Activated naive CD4-positive, alpha-beta T cell treated with anti-CD3 and anti-CD28 coated beads, Interleukin-2, amount 10 ng/mL, durations not matched to agents 7 days and 5 days (primary cell): Measurements from ENCODE around the gene ISCU.
"Not testable (repeated sequence)": the region's sequence is repeated elsewhere in the genome, so short reads cannot be mapped to it uniquely, and the experiment has no call there.

ENCODE experiments used
- CTCF ChIA-PET: fragments of 350-600 bp; sonication (Branson Sonifier 250); formaldehyde crosslinking; loops from one replicate; lab custom pipeline; 2021; ENCODE audit warnings: antibody characterized with exemption; lab: Charles Lee
- DNase-seq: peaks from one replicate; pipeline ENCODE4 v3.0.0-alpha.2; 2020
- H3K27ac Mint-ChIP-seq: one replicate; pipeline ENCODE4 v1.8.0; 2021; ENCODE audit warnings: mild to moderate bottlenecking, moderate library complexity, mixed read lengths
- H3K27me3 Mint-ChIP-seq: one replicate; pipeline ENCODE4 v1.8.0; 2021; ENCODE audit warnings: mild to moderate bottlenecking, mixed read lengths
- H3K36me3 Mint-ChIP-seq: one replicate; pipeline ENCODE4 v1.8.0; 2021; ENCODE audit warnings: mixed read lengths
- H3K4me1 Mint-ChIP-seq: one replicate; pipeline ENCODE4 v1.8.0; 2021; ENCODE audit warnings: mixed read lengths
- H3K4me3 Mint-ChIP-seq: one replicate; pipeline ENCODE4 v1.8.0; 2021; ENCODE audit warnings: mild to moderate bottlenecking, moderate library complexity, mixed read lengths
- H3K9me3 Mint-ChIP-seq: one replicate; pipeline ENCODE4 v1.8.0; 2021; ENCODE audit warnings: mixed read lengths

The ISCU gene

GRCh38 chr12:108581311-108582227, 19.2 kb downstream of the ISCU start:
- Mint-ChIP-seq H3K36me3 (no peaks in the 10 kb centered on the region), H3K27ac (no peak overlapping the region), H3K9me3 (peaks cover 4% of the 10 kb centered on the region), H3K4me1 (peaks cover 3% of the 10 kb centered on the region), H3K27me3 (peaks cover 13% of the 10 kb centered on the region), H3K4me3 (no peak overlapping the region)
- DNase-seq = no peak
- CTCF ChIA-PET = interaction anchor here (0.9 kb wide), 1 partner anchor 35 kb away, joined by 4 read pairs; no protein-coding TSS in a partner anchor

GRCh38 chr12:108582509-108582908, 20.1 kb downstream of the ISCU start:
- DNase-seq = no peak
- Mint-ChIP-seq H3K4me1 (no peaks in the 10 kb centered on the region), H3K27ac (no peak overlapping the region), H3K4me3 (no peak overlapping the region), H3K9me3 (peaks cover 4% of the 10 kb centered on the region), H3K36me3 (no peaks in the 10 kb centered on the region), H3K27me3 (peaks cover 8% of the 10 kb centered on the region)
- CTCF ChIA-PET = interaction anchor here (0.9 kb wide), 1 partner anchor 34 kb away, joined by 4 read pairs; no protein-coding TSS in a partner anchor

GRCh38 chr12:108582978-108583770, 20.8 kb downstream of the ISCU start:
- Mint-ChIP-seq H3K27ac (no peak overlapping the region), H3K4me3 (no peak overlapping the region), H3K9me3 (peaks cover 4% of the 10 kb centered on the region), H3K36me3 (no peaks in the 10 kb centered on the region), H3K27me3 (peaks cover 8% of the 10 kb centered on the region), H3K4me1 (no peaks in the 10 kb centered on the region)
- CTCF ChIA-PET = no interaction called here
- DNase-seq = no peak

- H3K27ac Mint-ChIP-seq = no peak overlapping the region
- H3K27me3 Mint-ChIP-seq = peaks cover 4% of the 10 kb centered on the region
- H3K4me1 Mint-ChIP-seq = no peaks in the 10 kb centered on the region
- no peaks in the 10 kb centered on the region for H3K36me3 Mint-ChIP-seq
- DNase-seq = no peak
- no peak overlapping the region for H3K4me3 Mint-ChIP-seq
- peaks cover 2% of the 10 kb centered on the region for H3K9me3 Mint-ChIP-seq
- CTCF ChIA-PET = no interaction called here
Measured at GRCh38 chr12:108583991-108584390, 21.6 kb downstream of the ISCU start.

GRCh38 chr12:108584456-108585065, 22.2 kb downstream of the ISCU start:
- Mint-ChIP-seq H3K27me3 (peaks cover 8% of the 10 kb centered on the region), H3K36me3 (no peaks in the 10 kb centered on the region), H3K4me3 (no peak overlapping the region), H3K27ac (no peak overlapping the region), H3K9me3 (no peaks in the 10 kb centered on the region), H3K4me1 (no peaks in the 10 kb centered on the region)
- CTCF ChIA-PET = no interaction called here
- DNase-seq = no peak

GRCh38 chr12:108585864-108586263, 23.5 kb downstream of the ISCU start:
- CTCF ChIA-PET = interaction anchor here (1.6 kb wide), 1 partner anchor 32 kb away, joined by 3 read pairs; no protein-coding TSS in a partner anchor
- Mint-ChIP-seq H3K27ac (no peak overlapping the region), H3K4me1 (no peaks in the 10 kb centered on the region), H3K4me3 (no peak overlapping the region), H3K9me3 (no peaks in the 10 kb centered on the region), H3K36me3 (no peaks in the 10 kb centered on the region), H3K27me3 (peaks cover 9% of the 10 kb centered on the region)
- no peak for DNase-seq

- DNase-seq = no peak
- Mint-ChIP-seq H3K4me3 (no peak overlapping the region), H3K36me3 (no peaks in the 10 kb centered on the region), H3K9me3 (no peaks in the 10 kb centered on the region), H3K27me3 (peaks cover 9% of the 10 kb centered on the region), H3K27ac (no peak overlapping the region), H3K4me1 (no peaks in the 10 kb centered on the region)
- CTCF ChIA-PET = interaction anchor here (1.6 kb wide), 1 partner anchor 31 kb away, joined by 3 read pairs; no protein-coding TSS in a partner anchor
Measured at GRCh38 chr12:108586306-108586705, 23.9 kb downstream of the ISCU start.

- H3K27ac Mint-ChIP-seq = no peak overlapping the region
- H3K36me3 Mint-ChIP-seq = no peaks in the 10 kb centered on the region
- H3K4me1 Mint-ChIP-seq = no peaks in the 10 kb centered on the region
- DNase-seq = no peak
- no peak overlapping the region for H3K4me3 Mint-ChIP-seq
- CTCF ChIA-PET = no interaction called here
- peaks cover 9% of the 10 kb centered on the region for H3K27me3 Mint-ChIP-seq
- H3K9me3 Mint-ChIP-seq = no peaks in the 10 kb centered on the region
Measured at GRCh38 chr12:108587826-108588225, 25.4 kb downstream of the ISCU start.

GRCh38 chr12:108589028-108589839, 26.8 kb downstream of the ISCU start:
- no peak overlapping the region for H3K4me3 Mint-ChIP-seq
- no peaks in the 10 kb centered on the region for H3K4me1 Mint-ChIP-seq
- DNase-seq = no peak
- no peak overlapping the region for H3K27ac Mint-ChIP-seq
- CTCF ChIA-PET = interaction anchor here (1.2 kb wide), 1 partner anchor 19 kb away, joined by 3 read pairs; no protein-coding TSS in a partner anchor
- H3K27me3 Mint-ChIP-seq = peaks cover 6% of the 10 kb centered on the region
- H3K36me3 Mint-ChIP-seq = no peaks in the 10 kb centered on the region
- no peaks in the 10 kb centered on the region for H3K9me3 Mint-ChIP-seq

- CTCF ChIA-PET = no interaction called here
- Mint-ChIP-seq H3K4me3 (no peak overlapping the region), H3K27me3 (peaks cover 5% of the 10 kb centered on the region), H3K27ac (no peak overlapping the region), H3K9me3 (no peaks in the 10 kb centered on the region), H3K36me3 (no peaks in the 10 kb centered on the region), H3K4me1 (no peaks in the 10 kb centered on the region)
- DNase-seq = no peak
Measured at GRCh38 chr12:108589840-108590229, 27.4 kb downstream of the ISCU start.

- H3K36me3 Mint-ChIP-seq, CTCF ChIA-PET, H3K27me3 Mint-ChIP-seq, H3K4me3 Mint-ChIP-seq, DNase-seq, H3K4me1 Mint-ChIP-seq, H3K9me3 Mint-ChIP-seq, H3K27ac Mint-ChIP-seq: not testable (repeated sequence)
Measured at GRCh38 chr12:108590463-108590862, 28.1 kb downstream of the ISCU start.

GRCh38 chr12:108591267-108591980, 29.0 kb downstream of the ISCU start:
- Mint-ChIP-seq H3K4me3 (no peak overlapping the region), H3K36me3 (no peaks in the 10 kb centered on the region), H3K9me3 (no peaks in the 10 kb centered on the region), H3K27ac (no peak overlapping the region), H3K27me3 (peaks cover 5% of the 10 kb centered on the region), H3K4me1 (no peaks in the 10 kb centered on the region)
- CTCF ChIA-PET = no interaction called here
- no peak for DNase-seq
